Astrocyte (in vitro differentiated cells and primary cell): ENCODE measurements around the gene KNDC1.

Experiments used
- CTCF ChIP-seq: IDR thresholded peaks from 2 replicates; pipeline ENCODE4 v1.5.1; 2011; ENCODE audit warnings: low read depth, mild to moderate bottlenecking, inconsistent platforms, low read length, moderate library complexity; ENCODE audit not compliant: insufficient read depth
- EZH2 ChIP-seq: IDR thresholded peaks from 2 replicates; pipeline ENCODE4 v1.6.1; 2012; ENCODE audit warnings: mild to moderate bottlenecking, low read length, inconsistent platforms; ENCODE audit not compliant: insufficient read depth

- TF ChIP-seq CTCF = no peak
- no peak for TF ChIP-seq EZH2
Measured at GRCh38 chr10:133270773-133271297, 110.8 kb downstream of the KNDC1 start.
